HepG2 (cell line): ENCODE data around the gene TACC3. TPM values are rescaled to one million over a fixed set of nuclear protein-coding genes. Genes with fewer than 3 reads are reported as not detected.

ENCODE experiments used
- GRHL1 ChIP-seq: sonication (generic); formaldehyde crosslinking; conservative IDR thresholded peaks from 2 replicates; pipeline ENCODE4 v1.8.0; 2022; ENCODE audit warnings: missing genetic modification reagents
- GTF2F1 ChIP-seq: fragments of 150-350 bp; IDR thresholded peaks from 2 replicates; pipeline ENCODE4 v1.6.1; 2014; ENCODE audit warnings: low read length
- HIVEP1 ChIP-seq: sonication (generic); formaldehyde crosslinking; IDR thresholded peaks from 2 replicates; pipeline ENCODE4 v1.4.0; 2020; ENCODE audit warnings: mild to moderate bottlenecking, missing genetic modification reagents
- IRF1 ChIP-seq: sonication (generic); formaldehyde crosslinking; IDR thresholded peaks from 2 replicates; pipeline ENCODE4 v1.4.0; 2020; ENCODE audit warnings: low read depth, mild to moderate bottlenecking, missing genetic modification reagents
- NCOA2 ChIP-seq: sonication (generic); formaldehyde crosslinking; IDR thresholded peaks from 2 replicates; pipeline ENCODE4 v1.8.0; 2022; ENCODE audit warnings: inconsistent platforms
- PAXIP1 ChIP-seq: sonication (generic); formaldehyde crosslinking; conservative IDR thresholded peaks from 2 replicates; pipeline ENCODE4 v1.4.0; 2020; ENCODE audit warnings: mild to moderate bottlenecking, missing genetic modification reagents, moderate library complexity
- STAG1 ChIP-seq: sonication (generic); formaldehyde crosslinking; IDR thresholded peaks from 2 replicates; pipeline ENCODE4 v1.4.0; 2020; ENCODE audit warnings: missing genetic modification reagents
- TAF1 ChIP-seq: sonication (generic); formaldehyde crosslinking; IDR thresholded peaks from 2 replicates; pipeline ENCODE4 v1.4.0; 2020; ENCODE audit warnings: missing genetic modification reagents
- TBL1XR1 ChIP-seq: fragments of 150-350 bp; IDR thresholded peaks from 2 replicates; pipeline ENCODE4 v1.6.1; 2014; ENCODE audit warnings: borderline replicate concordance, low read length; ENCODE audit not compliant: partially characterized antibody
- TERF1 ChIP-seq: sonication (generic); formaldehyde crosslinking; IDR thresholded peaks from 2 replicates; pipeline ENCODE4 v1.8.0; 2022; ENCODE audit warnings: mild to moderate bottlenecking, missing genetic modification reagents, moderate library complexity
- YEATS4 ChIP-seq: sonication (generic); formaldehyde crosslinking; IDR thresholded peaks from 2 replicates; pipeline ENCODE4 v1.4.0; 2020; ENCODE audit warnings: missing genetic modification reagents, borderline replicate concordance
- ZNF121 ChIP-seq: sonication (generic); formaldehyde crosslinking; IDR thresholded peaks from 2 replicates; pipeline ENCODE4 v1.5.0; 2020; ENCODE audit warnings: mild to moderate bottlenecking, missing genetic modification reagents
- ZNF280B ChIP-seq: sonication (generic); formaldehyde crosslinking; IDR thresholded peaks from 2 replicates; pipeline ENCODE4 v1.5.0; 2020; ENCODE audit warnings: missing genetic modification reagents, mild to moderate bottlenecking, borderline replicate concordance
- ZNF354B ChIP-seq: sonication (generic); formaldehyde crosslinking; IDR thresholded peaks from 2 replicates; pipeline ENCODE4 v1.8.0; 2022; ENCODE audit warnings: mild to moderate bottlenecking, missing genetic modification reagents
- ZNF558 ChIP-seq: sonication (generic); formaldehyde crosslinking; IDR thresholded peaks from 2 replicates; pipeline ENCODE4 v1.9.0; 2022; ENCODE audit warnings: mild to moderate bottlenecking, missing genetic modification reagents, borderline replicate concordance
- ZNF770 ChIP-seq: sonication (generic); formaldehyde crosslinking; IDR thresholded peaks from 2 replicates; pipeline ENCODE4 v1.5.0; 2020; ENCODE audit warnings: mild to moderate bottlenecking, missing genetic modification reagents
- polyA plus RNA-seq, 8 experiments: library from polyadenylated mRNA; depleted of rRNA in 3 of 8; stranded (reverse) in 7 of 8; unstranded in 1 of 8; fragments of >200 nt; fragmentation: Illumina TruSeq in 4 of 8; extraction: Trizol in 4 of 8; gene quantifications; 2 replicates each; pipeline versions ENCODE4 v1.2.1 to v1.2.3, GENCODE V29; 2011 to 2016; ENCODE audit warnings: low read depth in 4 of 8, missing spikeins in 1 of 8, mixed read lengths in 1 of 8; ENCODE audit not compliant: insufficient read depth in 1 of 8
- total RNA-seq, 5 experiments: library from RNA; depleted of rRNA; stranded (reverse); fragments of >200 nt; fragmentation: Illumina TruSeq; extraction: Trizol; gene quantifications; 2 replicates each; pipeline ENCODE4 v1.2.3, GENCODE V29; 2016; ENCODE audit warnings: low read depth in 1 of 5

TACC3 gene
- total and polyA plus RNA-seq, 2 of the 13 experiments (the other 11 are each of a cell fraction or from before 2014, with no cell fraction given) = 20.3 to 21.2 TPM

- TF ChIP-seq ZNF770 (CRISPR knock-in tag) (0 out of 2 replicates have a peak, but pooled peaks have one; percentile 22), YEATS4 (peak; percentile 3; the same call in 1 of the 2 replicates), GRHL1 (CRISPR knock-in tag) (no peak), TBL1XR1 (no peak), TERF1 (no peak), ZNF354B (CRISPR knock-in tag) (no peak), NCOA2 (CRISPR knock-in tag) (no peak), TAF1 (CRISPR knock-in tag) (0 out of 2 replicates have a peak, but pooled peaks have one; percentile 1), ZNF280B (CRISPR knock-in tag) (0 out of 2 replicates have a peak, but pooled peaks have one; percentile 5), STAG1 (CRISPR knock-in tag) (0 out of 2 replicates have a peak, but pooled peaks have one; percentile 3), ZNF558 (peak; percentile 65; the same call in 1 of the 2 replicates), GTF2F1 (no peak), PAXIP1 (CRISPR knock-in tag) (peak; percentile 40; the same call in 1 of the 2 replicates), HIVEP1 (CRISPR knock-in tag) (peak; percentile 31; the same call in 1 of the 2 replicates), IRF1 (CRISPR knock-in tag) (0 out of 2 replicates have a peak, but pooled peaks have one; percentile 77), ZNF121 (CRISPR knock-in tag) (peak; percentile 1; the same call in 1 of the 2 replicates)
These were observed 30.0 kb downstream of the TACC3 start (continued) for GRCh38 chr4:1751155-1751918.
